K562 (cell line): ENCODE data around the gene LSM8. TPM values are rescaled to one million over a fixed set of nuclear protein-coding genes. Genes with fewer than 3 reads are reported as not detected.
A peak's percentile ranks its signal among the peaks of the same experiment; 100 is the strongest.

Experiments used
- ATAC-seq: fragments of 200-7000 bp; cut with Tn5 transposase; 3 replicates; pipeline ENCODE4 v1.9.1; 2020; ENCODE audit warnings: moderate library complexity
- BruUV-seq: library from RNA; stranded (reverse); fragments of 400-500 nt; replicated peaks from 2 replicates; lab custom pipeline; 2021; lab: Mats Ljungman, UMichigan
- CTCF ChIA-PET: fragments of 300-600 bp; formaldehyde crosslinking; extraction: SDS; loops from one replicate; lab custom pipeline; 2021; ENCODE audit warnings: low intra/inter-chr PET ratio; lab: Yijun Ruan, JAX
- POLR2A ChIA-PET: fragments of 300-600, 350-650 bp; sonication (Branson Sonifier 250); formaldehyde crosslinking; extraction: SDS; loops from one replicate; lab custom pipeline; 2021; ENCODE audit warnings: antibody characterized with exemption, inconsistent platforms; lab: Yijun Ruan, JAX
- DNase-seq, 4 experiments: peaks; one replicate each; pipeline versions ENCODE4 v3.0.0 to v3.0.0-alpha.2; 2011 to 2018; ENCODE audit warnings: low spot score in 3 of 4, mixed read lengths in 3 of 4; ENCODE audit errors: extremely low read depth in 1 of 4
- FAIRE-seq: peaks from 2 replicates; lab custom pipeline; 2011; peaks lifted over from hg19 to GRCh38; lab: Jason Lieb, UNC
- H2AFZ ChIP-seq: 2 replicates; pipeline ENCODE4 v1.6.0; 2011; ENCODE audit warnings: low read depth, low read length, control low read depth, inconsistent platforms
- H3K27ac ChIP-seq: fragments of 200-600 bp; 3 replicates; pipeline ENCODE4 v1.8.0; 2011; ENCODE audit warnings: low read depth, mild to moderate bottlenecking, control low read depth, inconsistent platforms, low read length, moderate library complexity, mixed read lengths; ENCODE audit errors: extremely low read depth
- H3K27me3 ChIP-seq, 2 experiments: fragments of 300-600 bp in 1 of 2; 2 replicates in 1 of 2; 3 replicates in 1 of 2; pipeline versions ENCODE4 v1.6.0 to v1.8.0; 2011; ENCODE audit warnings: inconsistent platforms in 2 of 2, low read length in 2 of 2, mild to moderate bottlenecking in 1 of 2, mixed read lengths in 1 of 2, moderate library complexity in 1 of 2; ENCODE audit not compliant: control insufficient read depth in 2 of 2, insufficient read depth in 2 of 2
- H3K36me3 ChIP-seq: fragments of 300-600 bp; 3 replicates; pipeline ENCODE4 v1.8.0; 2011; ENCODE audit warnings: mild to moderate bottlenecking, low read length, inconsistent platforms; ENCODE audit not compliant: control insufficient read depth, insufficient read depth
- H3K4me1 ChIP-seq, 2 experiments: fragments of 200-600 bp in 1 of 2; replicated peaks in 1 of 2; 2 replicates in 1 of 2; 3 replicates in 1 of 2; pipeline versions ENCODE4 v1.5.1 to v1.8.0; 2011; ENCODE audit warnings: inconsistent platforms in 2 of 2, low read length in 2 of 2, mild to moderate bottlenecking in 1 of 2, mixed read lengths in 1 of 2, moderate library complexity in 1 of 2; ENCODE audit not compliant: control insufficient read depth in 2 of 2, insufficient read depth in 2 of 2
- H3K4me2 ChIP-seq: 2 replicates; pipeline ENCODE4 v1.6.1; 2011; ENCODE audit warnings: low read length, control low read depth, inconsistent platforms, mixed read lengths; ENCODE audit not compliant: insufficient read depth
- H3K4me3 ChIP-seq: fragments of 200-600 bp; sonication (generic), shearing (Covaris generic); 2 replicates; pipeline ENCODE4 v1.5.1; 2016; ENCODE audit warnings: control low read depth, inconsistent platforms
- H3K79me2 ChIP-seq: fragments of 200-600 bp; 3 replicates; pipeline ENCODE4 v1.8.0; 2011; ENCODE audit warnings: low read length, inconsistent platforms; ENCODE audit not compliant: control insufficient read depth, insufficient read depth
- H3K9ac ChIP-seq, 2 experiments: 2 replicates each; pipeline versions ENCODE4 v1.6.0 to v1.6.1; 2011; ENCODE audit warnings: low read depth in 2 of 2, low read length in 2 of 2, control low read depth in 1 of 2, inconsistent platforms in 1 of 2, mild to moderate bottlenecking in 1 of 2, mixed read lengths in 1 of 2; ENCODE audit not compliant: insufficient read depth in 1 of 2
- H3K9me1 ChIP-seq: one replicate; pipeline ENCODE4 v1.6.0; 2011; ENCODE audit warnings: inconsistent platforms, mild to moderate bottlenecking, low read length, moderate library complexity; ENCODE audit not compliant: control insufficient read depth, insufficient read depth
- H3K9me3 ChIP-seq: replicated peaks from 2 replicates; pipeline ENCODE4 v1.5.1; 2011; ENCODE audit warnings: low read depth, low read length, inconsistent platforms; ENCODE audit not compliant: control insufficient read depth, insufficient read depth
- H4K20me1 ChIP-seq: replicated peaks from 2 replicates; pipeline ENCODE4 v1.6.1; 2011; ENCODE audit warnings: low read length, inconsistent platforms, mixed read lengths; ENCODE audit not compliant: control insufficient read depth, insufficient read depth
- ATF3 ChIP-seq, 2 experiments: fragments of 450-650 bp in 1 of 2; sonication (generic) in 1 of 2; formaldehyde crosslinking in 1 of 2; IDR thresholded peaks in 1 of 2; conservative IDR thresholded peaks in 1 of 2; 2 replicates each; pipeline versions ENCODE4 v1.6.1 to v1.8.1; 2016 to 2023; ENCODE audit warnings: mild to moderate bottlenecking in 2 of 2, moderate library complexity in 2 of 2, inconsistent platforms in 1 of 2, missing genetic modification reagents in 1 of 2
- CEBPG ChIP-seq, 3 experiments: fragments of 200-800 bp in 1 of 3; sonication (Bioruptor generic) in 1 of 3; sonication (generic) in 1 of 3; formaldehyde crosslinking in 1 of 3; IDR thresholded peaks in 2 of 3; conservative IDR thresholded peaks in 1 of 3; 2 replicates each; pipeline versions ENCODE4 v1.6.1 to v1.8.0; 2016 to 2022; ENCODE audit warnings: missing compliant biosample characterization in 2 of 3, missing genetic modification characterization in 2 of 3, mild to moderate bottlenecking in 1 of 3, missing genetic modification reagents in 1 of 3
- EHMT2 ChIP-seq: fragments of 450-650 bp; IDR thresholded peaks from 2 replicates; pipeline ENCODE4 v1.6.1; 2018; ENCODE audit warnings: antibody characterized with exemption
- ETV1 ChIP-seq: fragments of 450-650 bp; conservative IDR thresholded peaks from 2 replicates; pipeline ENCODE4 v1.6.1; 2016; ENCODE audit warnings: missing genetic modification characterization, control low read depth, low read depth, missing compliant biosample characterization
- FOSL1 ChIP-seq: fragments of 200-800 bp; sonication (Bioruptor generic); conservative IDR thresholded peaks from 2 replicates; pipeline ENCODE4 v1.6.1; 2016; ENCODE audit warnings: missing genetic modification characterization, missing compliant biosample characterization
- FOXA3 ChIP-seq, 2 experiments: fragments of 450-650 bp in 1 of 2; sonication (generic) in 1 of 2; formaldehyde crosslinking; IDR thresholded peaks in 1 of 2; conservative IDR thresholded peaks in 1 of 2; 2 replicates each; pipeline versions ENCODE4 v1.4.0 to v1.8.0; 2020 to 2022; ENCODE audit warnings: mild to moderate bottlenecking in 2 of 2, missing genetic modification reagents in 1 of 2
- JUNB ChIP-seq: fragments of 450-650 bp; formaldehyde crosslinking; conservative IDR thresholded peaks from 2 replicates; pipeline ENCODE4 v1.4.0; 2020; ENCODE audit warnings: mild to moderate bottlenecking
- MITF ChIP-seq: IDR thresholded peaks from 2 replicates; pipeline ENCODE4 v1.6.1; 2014; ENCODE audit warnings: antibody characterized with exemption
- PATZ1 ChIP-seq: fragments of 250-450 bp; sonication (Bioruptor Pico); IDR thresholded peaks from 2 replicates; pipeline ENCODE4 v1.5.0; 2020; ENCODE audit warnings: mild to moderate bottlenecking, borderline replicate concordance
- PHF21A ChIP-seq: fragments of 450-650 bp; IDR thresholded peaks from 2 replicates; pipeline ENCODE4 v1.6.1; 2017; ENCODE audit warnings: low read depth, borderline replicate concordance
- SMARCA4 ChIP-seq: fragments of 450-650 bp; IDR thresholded peaks from 2 replicates; pipeline ENCODE4 v1.6.1; 2016
- SP2 ChIP-seq: IDR thresholded peaks from 2 replicates; pipeline ENCODE4 v1.6.1; 2011; ENCODE audit warnings: mild to moderate bottlenecking, low read depth, low read length, moderate library complexity; ENCODE audit not compliant: poor library complexity, severe bottlenecking; ENCODE audit errors: extremely low read depth
- ZBTB1 ChIP-seq: sonication (generic); formaldehyde crosslinking; IDR thresholded peaks from 2 replicates; pipeline ENCODE4 v1.8.1; 2023; ENCODE audit warnings: missing genetic modification reagents, low read depth, mild to moderate bottlenecking, borderline replicate concordance
- ZNF311 ChIP-seq: fragments of 250-450 bp; sonication (Bioruptor Pico); IDR thresholded peaks from 2 replicates; pipeline ENCODE4 v1.4.0; 2020; ENCODE audit warnings: mild to moderate bottlenecking, moderate library complexity
- ZNF76 ChIP-seq: fragments of 250-450 bp; sonication (Bioruptor Pico); IDR thresholded peaks from 2 replicates; pipeline ENCODE4 v1.4.0; 2020; ENCODE audit warnings: mild to moderate bottlenecking, moderate library complexity, borderline replicate concordance
- WGBS: fragments of 100-300 bp; shearing (Covaris generic); methylation state at CpG from one replicate; pipeline ENCODE4 v1.1.6; 2016; ENCODE audit warnings: low coverage, mixed read lengths; ENCODE audit not compliant: insufficient coverage; ENCODE audit errors: missing lambda C conversion rate; 5-methylcytosine and 5-hydroxymethylcytosine counted together
- in situ Hi-C: fragments of 300-500 bp; cut with MboI; formaldehyde crosslinking; loops from 4 replicates; pipeline ENCODE4 v1.15.0; 2018; ENCODE audit warnings: inconsistent platforms, mixed read lengths
- intact Hi-C: fragments of 100-400 bp; cut with micrococcal nuclease; formaldehyde crosslinking; loops from 2 replicates; pipeline ENCODE4 v1.14.2; 2022
- polyA plus RNA-seq, 8 experiments: library from polyadenylated mRNA; depleted of rRNA in 4 of 8; stranded (reverse) in 5 of 8; unstranded in 3 of 8; fragments of >200 nt; fragmentation: Nextera tagmentation in 2 of 8; fragmentation: Illumina TruSeq in 1 of 8; extraction: Ambion mirVana in 2 of 8; extraction: Trizol in 1 of 8; gene quantifications; 2 replicates each; pipeline versions ENCODE4 v1.2.1 to v1.2.3, GENCODE V29; 2011 to 2014; ENCODE audit warnings: inconsistent platforms in 1 of 8, missing spikeins in 1 of 8
- total RNA-seq, 7 experiments: library from RNA; depleted of rRNA in 6 of 7; stranded (reverse); fragments of >200 nt in 6 of 7; fragmentation: Illumina TruSeq in 2 of 7; extraction: Trizol in 2 of 7; gene quantifications; 2 replicates each; pipeline versions ENCODE4 v1.2.1 to v1.2.3, GENCODE V29; 2011 to 2021; ENCODE audit warnings: low replicate concordance in 1 of 7

LSM8 gene
- total and polyA plus RNA-seq, 9 of the 15 experiments (the other 6 are each of a cell fraction or from before 2014, with no cell fraction given): 81.5 to 340 (median 180) TPM

GRCh38 chr7:118218413-118219156 is 34.6 kb downstream of the LSM8 start:
- no peaks in the 10 kb centered on the region for H3K36me3 ChIP-seq
- ChIA-PET POLR2A (interaction anchor here (0.7 to 1.2 kb wide), 3 partner anchors 12 to 708 kb away, joined by 3 read pairs; no protein-coding TSS in a partner anchor), CTCF (interaction anchor here (0.5 kb wide), 1 partner anchor 15 kb away, joined by 4 read pairs; no protein-coding TSS in a partner anchor)
- H2AFZ ChIP-seq: no peak overlapping the region
- H3K27ac ChIP-seq: no peak overlapping the region
- peaks cover 5 to 15% of the 10 kb centered on the region in 2 experiments for H3K4me1 ChIP-seq
- H3K79me2 ChIP-seq: no peaks in the 10 kb centered on the region
- no peaks in the 10 kb centered on the region for H3K9me1 ChIP-seq
- H3K9ac ChIP-seq: no peak overlapping the region
- peak; percentile 65 for ATAC-seq
- no peak for DNase-seq
- WGBS: 15% methylated on average over 8 of the region's 8 CpGs
- intact Hi-C loops: no loop called here
- H3K9me3 ChIP-seq: no peaks in the 10 kb centered on the region
- no peaks in the 10 kb centered on the region for H4K20me1 ChIP-seq
- in situ Hi-C loops: no loop called here
- H3K4me2 ChIP-seq: no peak overlapping the region; the same call in 1 of the 2 replicates
- H3K27me3 ChIP-seq: peaks cover 2 to 10% of the 10 kb centered on the region in 2 experiments; a peak in 3 of 5 replicates
- no peak for FAIRE-seq
- no TSS peak for BruUV-seq
- no peak overlapping the region for H3K4me3 ChIP-seq
- TF ChIP-seq CEBPG (CRISPR knock-in tag; IDR thresholded peaks at IDR 0.05) (peak; percentile 92), CEBPG (tag; conservative IDR thresholded peaks at IDR 0.05 in 1 of 2, IDR thresholded peaks at IDR 0.05 in 1 of 2) (peak; percentile 89 to 97), EHMT2 (no peak), PATZ1 (CRISPR knock-in tag) (peak; percentile 14; the same call in 1 of the 2 replicates), SMARCA4 (peak; percentile 63; the same call in 1 of the 2 replicates), PHF21A (no peak), ZNF311 (CRISPR knock-in tag) (no peak), ATF3 (IDR thresholded peaks at IDR 0.05) (peak; percentile 81; the same call in 1 of the 2 replicates), ATF3 (CRISPR knock-in tag; conservative IDR thresholded peaks at IDR 0.05) (no peak), FOSL1 (0 out of 2 replicates have a peak, but pooled peaks have one; percentile 11), ZBTB1 (CRISPR knock-in tag) (no peak), MITF (no peak), SP2 (no peak), ETV1 (0 out of 2 replicates have a peak, but pooled peaks have one; percentile 6), JUNB (CRISPR knock-in tag) (no peak), ZNF76 (CRISPR knock-in tag) (no peak), FOXA3 (CRISPR knock-in tag; conservative IDR thresholded peaks at IDR 0.05 in 1 of 2, IDR thresholded peaks at IDR 0.05 in 1 of 2) (peak in 1 of 2 experiments; percentile 55; a peak in 2 of 4 replicates)
